Effector memory CD8-positive, alpha-beta T cell (primary cell): ENCODE measurements around the gene SCMH1.

Source experiments
- ATAC-seq: fragments of 150-1000 bp; cut with Tn5 transposase; replicated peaks from 2 replicates; pipeline ENCODE4 v1.10.0; 2021; ENCODE audit warnings: mild to moderate bottlenecking, moderate library complexity
- DNase-seq, 3 experiments: peaks; one replicate each; pipeline ENCODE4 v3.0.0; 2021
- H3K27ac Mint-ChIP-seq, 2 donors: one replicate each; pipeline ENCODE4 v1.8.0; 2022; ENCODE audit warnings: mild to moderate bottlenecking in 2 of 2, mixed read lengths in 2 of 2, moderate library complexity in 2 of 2
- H3K27me3 Mint-ChIP-seq, 2 donors: one replicate each; pipeline ENCODE4 v1.8.0; 2022; ENCODE audit warnings: mixed read lengths in 2 of 2
- H3K36me3 Mint-ChIP-seq: one replicate; pipeline ENCODE4 v1.8.0; 2022; ENCODE audit warnings: mild to moderate bottlenecking, moderate library complexity, mixed read lengths; ENCODE audit not compliant: insufficient read depth
- H3K4me1 Mint-ChIP-seq, 2 donors: one replicate each; pipeline ENCODE4 v1.8.0; 2022; ENCODE audit warnings: low read depth in 2 of 2, mixed read lengths in 2 of 2
- H3K4me3 Mint-ChIP-seq, 2 donors: one replicate each; pipeline ENCODE4 v1.8.0; 2022; ENCODE audit warnings: mild to moderate bottlenecking in 2 of 2, mixed read lengths in 2 of 2, moderate library complexity in 2 of 2
- H3K9me3 Mint-ChIP-seq, 2 donors: one replicate each; pipeline ENCODE4 v1.8.0; 2022; ENCODE audit warnings: mixed read lengths in 2 of 2

The SCMH1 gene

DNA sequence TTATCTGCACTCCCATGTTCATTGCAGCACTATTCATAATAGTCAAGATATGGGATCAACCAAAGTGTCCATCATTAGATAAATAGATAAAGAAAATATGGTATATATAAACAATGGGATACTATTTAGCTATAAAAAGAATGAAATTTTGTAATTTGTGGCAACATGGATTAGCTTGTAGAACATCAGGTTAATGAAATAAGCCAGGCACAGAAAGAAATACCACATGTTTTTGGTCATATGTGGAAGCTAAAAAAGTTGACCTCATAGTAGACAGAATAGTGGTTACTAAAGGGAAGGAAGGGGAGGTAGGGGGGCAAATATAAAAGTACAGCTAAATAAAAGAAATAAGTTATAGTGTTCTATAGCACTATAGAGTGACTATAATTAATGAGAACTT is 68.5 kb downstream of the SCMH1 start:
- peaks cover under 1 to 7% of the 10 kb centered on the region in 2 donors for H3K4me1 Mint-ChIP-seq
- DNase-seq (no peak), ATAC-seq (no peak)
- H3K27ac Mint-ChIP-seq: no peak overlapping the region
- no peaks in the 10 kb centered on the region for H3K36me3 Mint-ChIP-seq
- H3K27me3 Mint-ChIP-seq: no peaks in the 10 kb centered on the region
- H3K4me3 Mint-ChIP-seq: no peak overlapping the region
- no peaks in the 10 kb centered on the region for H3K9me3 Mint-ChIP-seq

DNA sequence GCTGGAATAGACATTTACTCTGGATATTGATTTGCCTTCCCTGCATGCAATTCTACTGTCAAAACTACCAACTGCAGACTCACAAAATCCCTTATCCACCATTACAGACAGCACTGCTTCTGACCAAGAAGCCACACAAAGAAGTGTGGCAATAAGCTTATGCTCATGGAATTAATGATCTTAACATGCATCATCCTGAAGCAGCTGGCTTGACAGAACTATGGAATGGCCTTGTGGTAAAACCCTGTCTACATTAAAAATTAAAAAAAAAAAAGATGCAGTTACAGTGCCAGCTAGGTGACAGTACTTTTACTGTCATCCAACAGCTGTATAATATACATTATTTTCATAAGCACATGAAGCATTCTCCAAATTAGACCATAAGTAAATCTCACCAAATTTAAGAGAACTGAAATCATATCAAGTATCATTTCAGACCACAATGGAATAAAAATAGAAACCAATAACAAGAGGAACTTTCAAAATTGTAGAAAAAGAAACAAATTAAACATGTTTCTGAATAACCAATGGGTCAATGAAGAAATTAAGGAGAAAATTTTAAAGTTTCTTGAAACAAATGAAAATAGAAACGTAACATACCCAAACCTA is 70.7 kb downstream of the SCMH1 start:
- Mint-ChIP-seq H3K27me3 (no peaks in the 10 kb centered on the region), H3K36me3 (no peaks in the 10 kb centered on the region), H3K27ac (no peak overlapping the region), H3K4me1 (peaks cover 0 to 5% of the 10 kb centered on the region in 2 donors), H3K9me3 (peaks cover 0 to 5% of the 10 kb centered on the region in 2 donors), H3K4me3 (no peak overlapping the region)
- DNase-seq (no peak), ATAC-seq (no peak)

GRCh38 chr1:41169799-41170180 is 72.3 kb downstream of the SCMH1 start:
- H3K27ac Mint-ChIP-seq: no peak overlapping the region
- no peaks in the 10 kb centered on the region for H3K36me3 Mint-ChIP-seq
- H3K27me3 Mint-ChIP-seq: no peaks in the 10 kb centered on the region
- peaks cover 0 to 5% of the 10 kb centered on the region in 2 donors for H3K4me1 Mint-ChIP-seq
- ATAC-seq (no peak), DNase-seq (no peak)
- peaks cover 0 to 5% of the 10 kb centered on the region in 2 donors for H3K9me3 Mint-ChIP-seq
- H3K4me3 Mint-ChIP-seq: no peak overlapping the region

- Mint-ChIP-seq H3K4me3 (no peak overlapping the region), H3K36me3 (no peaks in the 10 kb centered on the region), H3K27ac (no peak overlapping the region), H3K4me1 (peaks cover 0 to 5% of the 10 kb centered on the region in 2 donors), H3K9me3 (peaks cover 0 to 5% of the 10 kb centered on the region in 2 donors), H3K27me3 (no peaks in the 10 kb centered on the region)
- ATAC-seq (no peak), DNase-seq (no peak)
Observed at GRCh38 chr1:41169066-41169798, 72.9 kb downstream of the SCMH1 start.

- no peak overlapping the region for H3K27ac Mint-ChIP-seq
- H3K27me3 Mint-ChIP-seq: no peaks in the 10 kb centered on the region
- DNase-seq (no peak), ATAC-seq (no peak)
- H3K9me3 Mint-ChIP-seq: peaks cover 0 to 5% of the 10 kb centered on the region in 2 donors
- no peak overlapping the region for H3K4me3 Mint-ChIP-seq
- H3K4me1 Mint-ChIP-seq: peaks cover 0 to 3% of the 10 kb centered on the region in 2 donors
- no peaks in the 10 kb centered on the region for H3K36me3 Mint-ChIP-seq
Observed at GRCh38 chr1:41167667-41168066, 74.4 kb downstream of the SCMH1 start.

- H3K27me3 Mint-ChIP-seq: no peaks in the 10 kb centered on the region
- H3K27ac Mint-ChIP-seq: no peak overlapping the region
- no peak for DNase-seq
- H3K4me3 Mint-ChIP-seq: no peak overlapping the region
- peaks cover 0 to 5% of the 10 kb centered on the region in 2 donors for H3K9me3 Mint-ChIP-seq
- H3K4me1 Mint-ChIP-seq: no peaks in the 10 kb centered on the region
- H3K36me3 Mint-ChIP-seq: peaks cover 2% of the 10 kb centered on the region
- ATAC-seq: no peak
Observed at GRCh38 chr1:41164727-41165126, 77.4 kb downstream of the SCMH1 start.

GRCh38 chr1:41162441-41162840 is 79.7 kb downstream of the SCMH1 start:
- Mint-ChIP-seq H3K9me3 (no peaks in the 10 kb centered on the region), H3K27ac (no peak overlapping the region), H3K4me3 (no peak overlapping the region), H3K36me3 (peaks cover 2% of the 10 kb centered on the region), H3K27me3 (no peaks in the 10 kb centered on the region), H3K4me1 (no peaks in the 10 kb centered on the region)
- no peak for ATAC-seq
- no peak for DNase-seq

- ATAC-seq: no peak
- Mint-ChIP-seq H3K36me3 (peaks cover 2% of the 10 kb centered on the region), H3K9me3 (no peaks in the 10 kb centered on the region)
Observed at GRCh38 chr1:41161846-41162245, 80.3 kb downstream of the SCMH1 start.

GRCh38 chr1:41160498-41161110 is 81.5 kb downstream of the SCMH1 start:
- Mint-ChIP-seq H3K27ac (no peak overlapping the region), H3K4me1 (no peaks in the 10 kb centered on the region), H3K9me3 (no peaks in the 10 kb centered on the region), H3K36me3 (peaks cover 2% of the 10 kb centered on the region), H3K4me3 (no peak overlapping the region), H3K27me3 (no peaks in the 10 kb centered on the region)
- ATAC-seq (no peak), DNase-seq (no peak)

More at GRCh38 chr1:41161846-41162245, 80.3 kb downstream of the SCMH1 start:
- no peak overlapping the region for H3K27ac Mint-ChIP-seq
- H3K4me3 Mint-ChIP-seq: no peak overlapping the region
- no peak for DNase-seq
- no peaks in the 10 kb centered on the region for H3K4me1 Mint-ChIP-seq
- no peaks in the 10 kb centered on the region for H3K27me3 Mint-ChIP-seq

GRCh38 chr1:41158966-41159365 is 83.1 kb downstream of the SCMH1 start:
- Mint-ChIP-seq H3K9me3 (no peaks in the 10 kb centered on the region), H3K4me1 (no peaks in the 10 kb centered on the region), H3K4me3 (no peak overlapping the region), H3K27me3 (no peaks in the 10 kb centered on the region), H3K36me3 (peaks cover 2% of the 10 kb centered on the region), H3K27ac (no peak overlapping the region)
- DNase-seq (no peak), ATAC-seq (no peak)

- ATAC-seq (no peak), DNase-seq (no peak)
- Mint-ChIP-seq H3K27ac (no peak overlapping the region), H3K36me3 (peaks cover 2% of the 10 kb centered on the region), H3K27me3 (no peaks in the 10 kb centered on the region), H3K4me3 (no peak overlapping the region), H3K4me1 (no peaks in the 10 kb centered on the region), H3K9me3 (no peaks in the 10 kb centered on the region)
Observed at GRCh38 chr1:41158147-41158875, 83.8 kb downstream of the SCMH1 start.

GRCh38 chr1:41155105-41155504 is 87.0 kb downstream of the SCMH1 start:
- Mint-ChIP-seq H3K27ac (no peak overlapping the region), H3K9me3 (no peaks in the 10 kb centered on the region), H3K4me3 (no peak overlapping the region), H3K4me1 (no peaks in the 10 kb centered on the region), H3K27me3 (no peaks in the 10 kb centered on the region), H3K36me3 (no peaks in the 10 kb centered on the region)
- DNase-seq (no peak), ATAC-seq (no peak)

DNA sequence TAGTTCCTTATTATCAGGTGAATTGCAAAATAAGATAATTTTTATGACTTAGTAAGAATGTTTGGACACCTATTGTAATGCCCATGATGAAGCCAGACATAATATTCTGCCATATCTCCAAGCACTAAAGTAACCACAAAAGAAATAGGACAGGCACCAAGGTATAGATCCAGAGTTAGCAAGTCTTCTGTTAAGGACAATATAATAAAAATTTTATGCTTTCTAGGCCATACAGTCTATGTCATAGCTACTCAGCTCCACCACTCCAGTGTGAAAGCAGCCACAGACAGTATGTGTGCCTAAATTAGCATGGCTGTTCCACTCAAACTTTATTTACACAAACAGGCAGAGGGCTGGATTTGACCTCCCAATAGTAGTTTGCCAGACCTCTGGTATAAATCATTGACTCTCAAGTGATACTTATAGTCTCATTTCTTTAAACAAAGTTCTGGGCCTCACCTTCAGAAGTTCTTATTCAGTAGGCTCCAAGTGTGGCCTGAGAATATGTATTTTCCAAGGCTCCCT is 88.3 kb downstream of the SCMH1 start:
- ATAC-seq (no peak), DNase-seq (no peak)
- Mint-ChIP-seq H3K27me3 (no peaks in the 10 kb centered on the region), H3K4me3 (no peak overlapping the region), H3K4me1 (no peaks in the 10 kb centered on the region), H3K27ac (no peak overlapping the region), H3K36me3 (no peaks in the 10 kb centered on the region), H3K9me3 (no peaks in the 10 kb centered on the region)
